HEK293 (cell line): ENCODE results near the gene IGFALS.

Source experiments
- CTCF ChIA-PET: fragments of 350-600 bp; formaldehyde crosslinking; extraction: SDS; loops from one replicate; lab custom pipeline; 2021; ENCODE audit warnings: antibody characterized with exemption; lab: Yijun Ruan, JAX
- POLR2A ChIA-PET: fragments of 300-600 bp; formaldehyde crosslinking; extraction: SDS; loops from one replicate; lab custom pipeline; 2020; ENCODE audit warnings: antibody characterized with exemption, inconsistent platforms; lab: Yijun Ruan, JAX
- H3K27ac ChIP-seq: fragments of 200-500 bp; sonication (Bioruptor generic); 2 replicates; pipeline ENCODE4 v1.5.1; 2014; ENCODE audit warnings: low read depth, low read length, control low read depth, inconsistent platforms; ENCODE audit errors: extremely low read depth
- H3K36me3 ChIP-seq, 2 experiments: fragments of 200-500 bp in 1 of 2; sonication (Bioruptor generic) in 1 of 2; 1 replicate in 1 of 2; 2 replicates in 1 of 2; pipeline ENCODE4 v1.5.1; 2014 to 2017; ENCODE audit warnings: inconsistent platforms in 2 of 2, low read length in 2 of 2; ENCODE audit not compliant: control insufficient read depth in 2 of 2, insufficient read depth in 1 of 2
- H3K4me1 ChIP-seq: fragments of 200-500 bp; sonication (Bioruptor generic); 2 replicates; pipeline ENCODE4 v1.5.1; 2014; ENCODE audit warnings: mild to moderate bottlenecking, low read length, inconsistent platforms; ENCODE audit not compliant: control insufficient read depth, insufficient read depth
- H3K4me3 ChIP-seq: 2 replicates; pipeline ENCODE4 v1.5.1; 2011; ENCODE audit warnings: low read depth, mild to moderate bottlenecking, control low read depth, low read length, moderate library complexity
- H3K9me3 ChIP-seq: fragments of 200-500 bp; sonication (Bioruptor generic); 2 replicates; pipeline ENCODE4 v1.5.1; 2014; ENCODE audit warnings: low read depth, low read length, inconsistent platforms; ENCODE audit not compliant: control insufficient read depth, insufficient read depth
- HOXA7 ChIP-seq: sonication (generic); formaldehyde crosslinking; IDR thresholded peaks from 2 replicates; pipeline ENCODE4 v1.8.1; 2022; ENCODE audit warnings: missing genetic modification reagents, borderline replicate concordance
- KLF1 ChIP-seq: fragments of 450-650 bp; formaldehyde crosslinking; IDR thresholded peaks from 2 replicates; pipeline ENCODE4 v1.5.1; 2016; ENCODE audit warnings: missing biosample characterization, missing genetic modification characterization
- KLF16 ChIP-seq: fragments of 450-650 bp; formaldehyde crosslinking; IDR thresholded peaks from 2 replicates; pipeline ENCODE4 v1.5.1; 2017; ENCODE audit warnings: missing biosample characterization, missing genetic modification characterization
- KLF7 ChIP-seq: fragments of 450-650 bp; formaldehyde crosslinking; IDR thresholded peaks from 2 replicates; pipeline ENCODE4 v1.5.1; 2016; ENCODE audit warnings: missing biosample characterization, missing genetic modification characterization, borderline replicate concordance
- MZF1 ChIP-seq: fragments of 450-650 bp; formaldehyde crosslinking; IDR thresholded peaks from 2 replicates; pipeline ENCODE4 v1.5.1; 2017; ENCODE audit warnings: missing biosample characterization, missing genetic modification characterization, borderline replicate concordance
- PATZ1 ChIP-seq: fragments of 450-650 bp; formaldehyde crosslinking; IDR thresholded peaks from 2 replicates; pipeline ENCODE4 v1.5.1; 2016; ENCODE audit warnings: missing biosample characterization, missing genetic modification characterization
- REST ChIP-seq: fragments of 450-650 bp; formaldehyde crosslinking; IDR thresholded peaks from 2 replicates; pipeline ENCODE4 v1.5.1; 2016; ENCODE audit warnings: missing biosample characterization, missing genetic modification characterization
- YY1 ChIP-seq: fragments of 450-650 bp; formaldehyde crosslinking; IDR thresholded peaks from 2 replicates; pipeline ENCODE4 v1.5.1; 2018; ENCODE audit warnings: missing biosample characterization, missing genetic modification characterization
- ZBTB7A ChIP-seq: fragments of 450-650 bp; formaldehyde crosslinking; IDR thresholded peaks from 2 replicates; pipeline ENCODE4 v1.5.1; 2016; ENCODE audit warnings: low read depth, missing biosample characterization, missing genetic modification characterization
- ZFP41 ChIP-seq: fragments of 450-650 bp; formaldehyde crosslinking; IDR thresholded peaks from 2 replicates; pipeline ENCODE4 v1.5.1; 2016; ENCODE audit warnings: missing biosample characterization, missing genetic modification characterization, borderline replicate concordance
- ZNF114 ChIP-seq: fragments of 450-650 bp; formaldehyde crosslinking; IDR thresholded peaks from 2 replicates; pipeline ENCODE4 v1.5.0; 2017; ENCODE audit warnings: missing biosample characterization, missing genetic modification characterization
- ZNF202 ChIP-seq: fragments of 450-650 bp; formaldehyde crosslinking; IDR thresholded peaks from 2 replicates; pipeline ENCODE4 v1.5.1; 2016; ENCODE audit warnings: missing biosample characterization, missing genetic modification characterization, borderline replicate concordance
- ZNF223 ChIP-seq: fragments of 450-650 bp; formaldehyde crosslinking; IDR thresholded peaks from 2 replicates; pipeline ENCODE4 v1.5.1; 2016; ENCODE audit warnings: missing biosample characterization, missing genetic modification characterization
- ZNF23 ChIP-seq: fragments of 450-650 bp; formaldehyde crosslinking; IDR thresholded peaks from 2 replicates; pipeline ENCODE4 v1.5.1; 2016; ENCODE audit warnings: missing biosample characterization, missing genetic modification characterization, borderline replicate concordance
- ZNF24 ChIP-seq: fragments of 450-650 bp; formaldehyde crosslinking; IDR thresholded peaks from 2 replicates; pipeline ENCODE4 v1.5.1; 2016; ENCODE audit warnings: missing biosample characterization, missing genetic modification characterization
- ZNF292 ChIP-seq: fragments of 450-650 bp; formaldehyde crosslinking; IDR thresholded peaks from 2 replicates; pipeline ENCODE4 v1.5.1; 2016; ENCODE audit warnings: low read depth, missing biosample characterization, missing genetic modification characterization, borderline replicate concordance
- ZNF335 ChIP-seq: fragments of 450-650 bp; formaldehyde crosslinking; conservative IDR thresholded peaks from 2 replicates; pipeline ENCODE4 v1.5.1; 2016; ENCODE audit warnings: missing biosample characterization, missing genetic modification characterization
- ZNF350 ChIP-seq: fragments of 450-650 bp; formaldehyde crosslinking; IDR thresholded peaks from 2 replicates; pipeline ENCODE4 v1.5.0; 2017; ENCODE audit warnings: missing biosample characterization, mild to moderate bottlenecking, missing genetic modification characterization
- ZNF391 ChIP-seq: fragments of 450-650 bp; formaldehyde crosslinking; IDR thresholded peaks from 2 replicates; pipeline ENCODE4 v1.5.1; 2016; ENCODE audit warnings: low read depth, missing biosample characterization, missing genetic modification characterization, borderline replicate concordance
- ZNF426 ChIP-seq: fragments of 450-650 bp; formaldehyde crosslinking; IDR thresholded peaks from 2 replicates; pipeline ENCODE4 v1.5.1; 2017; ENCODE audit warnings: missing biosample characterization, missing genetic modification characterization, mild to moderate bottlenecking, inconsistent platforms, moderate library complexity
- ZNF521 ChIP-seq: fragments of 450-650 bp; formaldehyde crosslinking; IDR thresholded peaks from 2 replicates; pipeline ENCODE4 v1.5.1; 2017; ENCODE audit warnings: missing biosample characterization, mild to moderate bottlenecking, missing genetic modification characterization
- ZNF600 ChIP-seq: fragments of 450-650 bp; formaldehyde crosslinking; IDR thresholded peaks from 2 replicates; pipeline ENCODE4 v1.5.1; 2016; ENCODE audit warnings: missing biosample characterization, missing genetic modification characterization
- ZNF621 ChIP-seq: fragments of 450-650 bp; formaldehyde crosslinking; IDR thresholded peaks from 2 replicates; pipeline ENCODE4 v1.5.1; 2017; ENCODE audit warnings: missing biosample characterization, missing genetic modification characterization
- ZNF660 ChIP-seq: fragments of 450-650 bp; IDR thresholded peaks from 2 replicates; pipeline ENCODE4 v1.5.1; 2018; ENCODE audit warnings: missing biosample characterization, mild to moderate bottlenecking, missing genetic modification characterization
- ZNF677 ChIP-seq: fragments of 450-650 bp; IDR thresholded peaks from 2 replicates; pipeline ENCODE4 v1.5.0; 2018; ENCODE audit warnings: missing biosample characterization, mild to moderate bottlenecking, missing genetic modification characterization, moderate library complexity
- ZNF830 ChIP-seq: fragments of 450-650 bp; IDR thresholded peaks from 2 replicates; pipeline ENCODE4 v1.5.0; 2018; ENCODE audit warnings: missing biosample characterization, missing genetic modification characterization, low read depth, mild to moderate bottlenecking, moderate library complexity
- ZNF837 ChIP-seq: fragments of 450-650 bp; formaldehyde crosslinking; IDR thresholded peaks from 2 replicates; pipeline ENCODE4 v1.5.1; 2016; ENCODE audit warnings: missing biosample characterization, missing genetic modification characterization
- TF ChIP-seq, protein P1 (sequence below): fragments of 450-650 bp; formaldehyde crosslinking; IDR thresholded peaks from 2 replicates; pipeline ENCODE4 v1.5.1; 2016; ENCODE audit warnings: missing biosample characterization, missing genetic modification characterization
- TF ChIP-seq, protein P2 (sequence below): fragments of 450-650 bp; formaldehyde crosslinking; IDR thresholded peaks from 2 replicates; pipeline ENCODE4 v1.5.1; 2017; ENCODE audit warnings: missing biosample characterization, mild to moderate bottlenecking, missing genetic modification characterization, moderate library complexity

The IGFALS gene

GRCh38 chr16:1773703-1774447 is 19.6 kb downstream of the IGFALS start:
- peaks cover 9% of the 10 kb centered on the region for H3K4me1 ChIP-seq
- POLR2A ChIA-PET: interaction anchor here (1.2 to 2.4 kb wide), 3 partner anchors 9 to 191 kb away, joined by 3 to 22 read pairs (median 10); partner anchors contain the start of genes NUBP2, RPS2 and SPSB3
- TF ChIP-seq ZFP41 (tag by site-specific recombination) (no peak), ZNF114 (tag by site-specific recombination) (no peak), ZNF600 (tag by site-specific recombination) (peak; percentile 89), ZNF660 (no peak), KLF1 (peak; percentile 92), ZNF521 (tag by site-specific recombination) (no peak), ZNF830 (tag by site-specific recombination) (no peak), ZNF24 (tag by site-specific recombination) (0 out of 2 replicates have a peak, but pooled peaks have one; percentile 3), ZNF350 (tag by site-specific recombination) (no peak), ZBTB7A (tag by site-specific recombination) (no peak), KLF16 (tag by site-specific recombination) (no peak), MZF1 (tag by site-specific recombination) (no peak), ZNF426 (tag by site-specific recombination) (no peak), REST (0 out of 2 replicates have a peak, but pooled peaks have one; percentile 25), PATZ1 (no peak), KLF7 (tag by site-specific recombination) (no peak), YY1 (no peak), ZNF223 (tag by site-specific recombination) (no peak), ZNF837 (tag by site-specific recombination) (no peak), ZNF391 (no peak), ZNF677 (tag by site-specific recombination) (no peak), HOXA7 (CRISPR knock-in tag) (no peak), ZNF292 (tag by site-specific recombination) (no peak), ZNF23 (no peak), ZNF202 (tag by site-specific recombination) (no peak), ZNF335 (peak; percentile 43; the same call in 1 of the 2 replicates), ZNF621 (tag by site-specific recombination) (no peak)
- TF ChIP-seq, protein P1, sequence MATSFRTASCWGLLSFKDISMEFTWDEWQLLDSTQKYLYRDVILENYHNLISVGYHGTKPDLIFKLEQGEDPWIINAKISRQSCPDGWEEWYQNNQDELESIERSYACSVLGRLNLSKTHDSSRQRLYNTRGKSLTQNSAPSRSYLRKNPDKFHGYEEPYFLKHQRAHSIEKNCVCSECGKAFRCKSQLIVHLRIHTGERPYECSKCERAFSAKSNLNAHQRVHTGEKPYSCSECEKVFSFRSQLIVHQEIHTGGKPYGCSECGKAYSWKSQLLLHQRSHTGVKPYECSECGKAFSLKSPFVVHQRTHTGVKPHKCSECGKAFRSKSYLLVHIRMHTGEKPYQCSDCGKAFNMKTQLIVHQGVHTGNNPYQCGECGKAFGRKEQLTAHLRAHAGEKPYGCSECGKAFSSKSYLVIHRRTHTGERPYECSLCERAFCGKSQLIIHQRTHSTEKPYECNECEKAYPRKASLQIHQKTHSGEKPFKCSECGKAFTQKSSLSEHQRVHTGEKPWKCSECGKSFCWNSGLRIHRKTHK (tag by site-specific recombination): no peak
- TF ChIP-seq, protein P2, sequence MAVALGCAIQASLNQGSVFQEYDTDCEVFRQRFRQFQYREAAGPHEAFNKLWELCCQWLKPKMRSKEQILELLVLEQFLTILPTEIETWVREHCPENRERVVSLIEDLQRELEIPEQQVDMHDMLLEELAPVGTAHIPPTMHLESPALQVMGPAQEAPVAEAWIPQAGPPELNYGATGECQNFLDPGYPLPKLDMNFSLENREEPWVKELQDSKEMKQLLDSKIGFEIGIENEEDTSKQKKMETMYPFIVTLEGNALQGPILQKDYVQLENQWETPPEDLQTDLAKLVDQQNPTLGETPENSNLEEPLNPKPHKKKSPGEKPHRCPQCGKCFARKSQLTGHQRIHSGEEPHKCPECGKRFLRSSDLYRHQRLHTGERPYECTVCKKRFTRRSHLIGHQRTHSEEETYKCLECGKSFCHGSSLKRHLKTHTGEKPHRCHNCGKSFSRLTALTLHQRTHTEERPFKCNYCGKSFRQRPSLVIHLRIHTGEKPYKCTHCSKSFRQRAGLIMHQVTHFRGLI: no peak

More at GRCh38 chr16:1773703-1774447, 19.6 kb downstream of the IGFALS start:
- Histone ChIP-seq H3K27ac (peak overlapping the region; percentile 94), H3K4me3 (peak overlapping the region; percentile 95), H3K36me3 (peaks cover 0 to 72% of the 10 kb centered on the region in 2 experiments; a peak in 1 of 3 replicates), H3K9me3 (no peaks in the 10 kb centered on the region)
- CTCF ChIA-PET: interaction anchor here (0.7 to 1.9 kb wide), 2 partner anchors 9 to 11 kb away, joined by 3 to 14 read pairs; partner anchors contain the start of genes NUBP2 and SPSB3
